ENCODE measurements around the gene ATG10.

DNA sequence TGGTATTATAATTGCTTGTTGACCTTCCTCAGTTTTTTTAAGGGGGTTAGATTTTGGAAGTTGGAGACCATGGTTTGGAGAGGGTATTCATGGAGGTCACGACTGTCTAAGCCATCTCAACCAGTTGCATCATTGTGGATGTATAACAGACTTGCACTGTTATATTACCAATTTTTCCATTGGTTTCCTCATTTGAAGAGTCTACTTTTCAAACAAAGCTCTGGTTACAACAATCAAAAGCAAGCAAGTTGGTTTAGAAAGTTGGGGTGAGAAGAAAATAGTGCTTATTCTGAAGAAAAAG lies 203.0 kb downstream of the ATG10 start:
- TF ChIP-seq, protein P1, sequence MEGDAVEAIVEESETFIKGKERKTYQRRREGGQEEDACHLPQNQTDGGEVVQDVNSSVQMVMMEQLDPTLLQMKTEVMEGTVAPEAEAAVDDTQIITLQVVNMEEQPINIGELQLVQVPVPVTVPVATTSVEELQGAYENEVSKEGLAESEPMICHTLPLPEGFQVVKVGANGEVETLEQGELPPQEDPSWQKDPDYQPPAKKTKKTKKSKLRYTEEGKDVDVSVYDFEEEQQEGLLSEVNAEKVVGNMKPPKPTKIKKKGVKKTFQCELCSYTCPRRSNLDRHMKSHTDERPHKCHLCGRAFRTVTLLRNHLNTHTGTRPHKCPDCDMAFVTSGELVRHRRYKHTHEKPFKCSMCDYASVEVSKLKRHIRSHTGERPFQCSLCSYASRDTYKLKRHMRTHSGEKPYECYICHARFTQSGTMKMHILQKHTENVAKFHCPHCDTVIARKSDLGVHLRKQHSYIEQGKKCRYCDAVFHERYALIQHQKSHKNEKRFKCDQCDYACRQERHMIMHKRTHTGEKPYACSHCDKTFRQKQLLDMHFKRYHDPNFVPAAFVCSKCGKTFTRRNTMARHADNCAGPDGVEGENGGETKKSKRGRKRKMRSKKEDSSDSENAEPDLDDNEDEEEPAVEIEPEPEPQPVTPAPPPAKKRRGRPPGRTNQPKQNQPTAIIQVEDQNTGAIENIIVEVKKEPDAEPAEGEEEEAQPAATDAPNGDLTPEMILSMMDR (IDR thresholded peaks at IDR 0.05; ENCODE audit: poor library complexity, severe bottlenecking): no peak
- TF ChIP-seq, protein P2, sequence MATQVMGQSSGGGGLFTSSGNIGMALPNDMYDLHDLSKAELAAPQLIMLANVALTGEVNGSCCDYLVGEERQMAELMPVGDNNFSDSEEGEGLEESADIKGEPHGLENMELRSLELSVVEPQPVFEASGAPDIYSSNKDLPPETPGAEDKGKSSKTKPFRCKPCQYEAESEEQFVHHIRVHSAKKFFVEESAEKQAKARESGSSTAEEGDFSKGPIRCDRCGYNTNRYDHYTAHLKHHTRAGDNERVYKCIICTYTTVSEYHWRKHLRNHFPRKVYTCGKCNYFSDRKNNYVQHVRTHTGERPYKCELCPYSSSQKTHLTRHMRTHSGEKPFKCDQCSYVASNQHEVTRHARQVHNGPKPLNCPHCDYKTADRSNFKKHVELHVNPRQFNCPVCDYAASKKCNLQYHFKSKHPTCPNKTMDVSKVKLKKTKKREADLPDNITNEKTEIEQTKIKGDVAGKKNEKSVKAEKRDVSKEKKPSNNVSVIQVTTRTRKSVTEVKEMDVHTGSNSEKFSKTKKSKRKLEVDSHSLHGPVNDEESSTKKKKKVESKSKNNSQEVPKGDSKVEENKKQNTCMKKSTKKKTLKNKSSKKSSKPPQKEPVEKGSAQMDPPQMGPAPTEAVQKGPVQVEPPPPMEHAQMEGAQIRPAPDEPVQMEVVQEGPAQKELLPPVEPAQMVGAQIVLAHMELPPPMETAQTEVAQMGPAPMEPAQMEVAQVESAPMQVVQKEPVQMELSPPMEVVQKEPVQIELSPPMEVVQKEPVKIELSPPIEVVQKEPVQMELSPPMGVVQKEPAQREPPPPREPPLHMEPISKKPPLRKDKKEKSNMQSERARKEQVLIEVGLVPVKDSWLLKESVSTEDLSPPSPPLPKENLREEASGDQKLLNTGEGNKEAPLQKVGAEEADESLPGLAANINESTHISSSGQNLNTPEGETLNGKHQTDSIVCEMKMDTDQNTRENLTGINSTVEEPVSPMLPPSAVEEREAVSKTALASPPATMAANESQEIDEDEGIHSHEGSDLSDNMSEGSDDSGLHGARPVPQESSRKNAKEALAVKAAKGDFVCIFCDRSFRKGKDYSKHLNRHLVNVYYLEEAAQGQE (IDR thresholded peaks at IDR 0.05; ENCODE audit: borderline replicate concordance): no peak
- TF ChIP-seq EP300 (conservative IDR thresholded peaks at IDR 0.05; ENCODE audit: poor library complexity, severe bottlenecking) (no peak), POLR2AphosphoS5 (IDR thresholded peaks at IDR 0.05) (no peak)

Data from neural cell (in vitro differentiated cells).